ENCODE measurements around the gene BCDIN3D.

BCDIN3D gene

DNA sequence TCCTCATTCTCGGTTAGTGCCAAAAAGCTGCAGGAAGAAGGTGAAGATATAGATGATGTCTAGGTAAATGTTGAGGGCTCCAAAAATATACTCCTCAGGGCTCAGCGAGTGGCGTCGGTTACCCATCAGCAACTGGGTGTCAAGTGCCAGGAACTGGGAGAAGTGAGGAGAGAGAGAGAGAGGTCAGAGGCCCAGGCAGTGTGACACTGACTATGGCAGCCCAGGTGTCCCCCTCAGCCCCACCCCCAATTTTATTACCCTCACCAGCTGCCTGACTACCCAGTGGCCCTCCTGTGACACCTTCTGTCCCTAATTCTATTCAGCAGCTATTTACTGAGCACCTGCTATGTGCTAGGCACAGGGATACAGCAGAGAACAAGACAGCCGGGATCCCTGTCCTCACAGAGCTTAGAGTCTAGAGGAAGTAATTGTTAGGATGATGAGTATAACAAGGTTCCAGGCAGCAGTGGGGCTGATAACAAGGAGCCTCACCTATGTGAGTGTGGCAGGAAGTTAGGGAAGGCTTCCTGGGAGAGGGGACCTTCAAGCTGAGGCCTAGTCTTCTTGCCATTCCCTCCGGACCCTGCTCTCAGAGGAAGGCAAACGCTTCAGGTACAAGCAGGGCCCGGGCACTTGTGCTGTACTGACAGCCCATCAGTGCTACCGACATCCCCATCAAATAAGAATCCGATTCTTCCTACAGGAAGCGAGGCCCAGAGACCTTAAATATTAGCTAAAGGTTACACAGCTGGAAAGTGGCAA lies 27.8 kb upstream of the BCDIN3D start:
- no peak for DNase-seq (ENCODE audit: low spot score)
- in situ Hi-C loops (cut with MboI; ENCODE audit: low pct_unique_long_range_greater_than_20kb, low sequenced_read_pairs, unreplicated experiment), result no loop called here
- TF ChIP-seq, protein P1, sequence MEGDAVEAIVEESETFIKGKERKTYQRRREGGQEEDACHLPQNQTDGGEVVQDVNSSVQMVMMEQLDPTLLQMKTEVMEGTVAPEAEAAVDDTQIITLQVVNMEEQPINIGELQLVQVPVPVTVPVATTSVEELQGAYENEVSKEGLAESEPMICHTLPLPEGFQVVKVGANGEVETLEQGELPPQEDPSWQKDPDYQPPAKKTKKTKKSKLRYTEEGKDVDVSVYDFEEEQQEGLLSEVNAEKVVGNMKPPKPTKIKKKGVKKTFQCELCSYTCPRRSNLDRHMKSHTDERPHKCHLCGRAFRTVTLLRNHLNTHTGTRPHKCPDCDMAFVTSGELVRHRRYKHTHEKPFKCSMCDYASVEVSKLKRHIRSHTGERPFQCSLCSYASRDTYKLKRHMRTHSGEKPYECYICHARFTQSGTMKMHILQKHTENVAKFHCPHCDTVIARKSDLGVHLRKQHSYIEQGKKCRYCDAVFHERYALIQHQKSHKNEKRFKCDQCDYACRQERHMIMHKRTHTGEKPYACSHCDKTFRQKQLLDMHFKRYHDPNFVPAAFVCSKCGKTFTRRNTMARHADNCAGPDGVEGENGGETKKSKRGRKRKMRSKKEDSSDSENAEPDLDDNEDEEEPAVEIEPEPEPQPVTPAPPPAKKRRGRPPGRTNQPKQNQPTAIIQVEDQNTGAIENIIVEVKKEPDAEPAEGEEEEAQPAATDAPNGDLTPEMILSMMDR (IDR thresholded peaks at IDR 0.05; ENCODE audit: extremely low read depth, insufficient read depth, missing control alignments), result no peak

DNA sequence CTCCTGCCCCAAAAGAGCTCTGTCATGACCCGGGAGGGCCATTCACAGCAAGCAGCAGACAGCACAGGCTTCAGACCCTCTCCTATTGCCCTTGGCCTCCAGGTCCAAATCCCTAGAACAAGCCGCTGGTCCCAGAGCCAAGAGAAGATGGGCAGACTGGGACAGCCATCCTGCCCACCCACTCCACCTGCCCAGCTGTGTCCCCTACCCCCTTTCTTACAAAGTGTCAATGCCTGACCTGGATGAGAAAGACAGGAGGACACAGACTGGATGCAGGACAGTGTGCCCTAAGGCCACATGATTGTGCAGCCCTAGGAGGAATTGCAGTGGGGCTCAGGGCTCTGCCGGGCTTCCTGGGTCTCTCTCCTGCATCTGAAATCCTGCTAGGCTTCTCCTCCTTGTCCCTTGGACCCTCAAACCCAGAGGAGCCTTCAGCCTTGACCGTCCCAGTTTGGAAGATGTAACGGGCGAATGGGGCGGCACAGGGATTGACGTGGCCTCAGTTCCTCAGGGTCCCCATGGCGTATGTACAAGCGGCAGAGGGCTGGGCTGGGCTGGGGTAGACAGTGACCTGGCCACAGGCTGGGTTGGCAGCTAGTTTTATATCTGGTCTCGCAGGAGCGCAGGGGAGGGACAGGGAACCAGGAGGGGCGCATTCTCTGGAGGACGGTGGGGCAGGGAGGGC lies 27.1 kb upstream of the BCDIN3D start:
- TF ChIP-seq, protein P1 (IDR thresholded peaks at IDR 0.05; ENCODE audit: extremely low read depth, insufficient read depth, missing control alignments), result no peak
- in situ Hi-C loops (cut with MboI; ENCODE audit: low pct_unique_long_range_greater_than_20kb, low sequenced_read_pairs, unreplicated experiment), result no loop called here
- DNase-seq (ENCODE audit: low spot score), result no peak

DNA sequence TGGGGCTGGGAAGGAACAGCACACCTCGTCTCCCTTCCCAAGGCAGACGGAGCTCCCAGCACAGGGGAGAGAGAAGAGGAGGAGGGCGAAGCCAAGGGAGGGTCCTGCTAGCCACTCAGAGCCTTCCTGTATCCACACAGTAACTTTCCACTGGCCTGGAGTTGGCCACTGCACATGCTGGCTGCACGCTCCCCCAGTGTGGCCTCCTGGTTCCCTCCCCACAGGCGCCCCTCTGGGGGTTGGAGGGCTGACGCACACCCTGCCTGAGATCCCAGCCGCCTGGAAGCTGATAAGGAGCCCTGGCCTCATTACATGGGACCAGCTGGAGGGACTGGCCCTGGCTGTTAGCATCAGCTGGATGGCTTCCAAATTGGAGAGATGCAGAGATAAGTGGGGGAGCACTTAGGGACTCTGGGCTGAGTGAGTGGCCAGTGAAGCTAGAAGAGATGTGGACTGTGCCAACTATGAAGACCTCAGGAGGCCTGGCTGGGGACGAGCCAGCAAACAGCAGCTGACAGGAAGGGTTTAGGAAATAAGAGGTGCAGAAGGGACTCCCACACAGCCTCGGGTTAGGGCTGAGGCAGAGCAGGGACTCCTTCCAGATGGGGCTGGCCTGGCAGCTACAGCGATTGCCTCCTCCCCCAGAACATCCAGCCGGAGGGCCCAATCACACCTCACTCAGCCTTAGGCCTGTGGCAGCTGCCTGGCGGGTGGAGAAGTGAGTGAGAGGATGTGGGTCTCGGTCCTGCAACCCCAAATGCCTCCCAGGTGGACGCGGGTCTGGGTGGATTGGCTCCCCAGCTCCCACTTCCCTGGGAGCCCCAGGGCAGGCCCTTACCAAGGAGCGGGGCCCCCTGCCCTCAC lies 26.3 kb upstream of the BCDIN3D start:
- in situ Hi-C loops (cut with MboI; ENCODE audit: low pct_unique_long_range_greater_than_20kb, low sequenced_read_pairs, unreplicated experiment), result no loop called here
- TF ChIP-seq, protein P1 (IDR thresholded peaks at IDR 0.05; ENCODE audit: extremely low read depth, insufficient read depth, missing control alignments), result no peak
- no peak for DNase-seq (ENCODE audit: low spot score)

DNA sequence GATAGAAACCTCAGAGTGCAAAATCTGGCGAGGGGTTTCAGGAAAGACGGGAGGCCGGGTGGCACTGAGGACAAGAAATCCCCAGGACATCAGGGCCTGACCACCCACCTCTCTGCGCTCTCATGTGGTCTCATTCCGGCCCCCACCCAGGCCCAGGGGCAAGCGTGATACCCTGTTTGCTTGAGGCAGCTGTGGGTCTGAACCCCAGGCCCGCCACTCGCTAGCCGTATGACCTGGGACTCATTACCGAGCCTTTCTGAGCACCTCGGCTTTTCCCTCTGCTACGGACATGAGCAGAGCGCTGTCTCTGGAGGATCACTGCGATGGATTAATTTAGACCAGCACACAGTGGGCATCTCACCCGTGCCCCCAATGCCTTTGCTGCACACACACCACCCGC lies 25.5 kb upstream of the BCDIN3D start:
- in situ Hi-C loops (cut with MboI; ENCODE audit: low pct_unique_long_range_greater_than_20kb, low sequenced_read_pairs, unreplicated experiment), result no loop called here
- TF ChIP-seq, protein P1 (IDR thresholded peaks at IDR 0.05; ENCODE audit: extremely low read depth, insufficient read depth, missing control alignments), result no peak
- DNase-seq (ENCODE audit: low spot score), result no peak

DNA sequence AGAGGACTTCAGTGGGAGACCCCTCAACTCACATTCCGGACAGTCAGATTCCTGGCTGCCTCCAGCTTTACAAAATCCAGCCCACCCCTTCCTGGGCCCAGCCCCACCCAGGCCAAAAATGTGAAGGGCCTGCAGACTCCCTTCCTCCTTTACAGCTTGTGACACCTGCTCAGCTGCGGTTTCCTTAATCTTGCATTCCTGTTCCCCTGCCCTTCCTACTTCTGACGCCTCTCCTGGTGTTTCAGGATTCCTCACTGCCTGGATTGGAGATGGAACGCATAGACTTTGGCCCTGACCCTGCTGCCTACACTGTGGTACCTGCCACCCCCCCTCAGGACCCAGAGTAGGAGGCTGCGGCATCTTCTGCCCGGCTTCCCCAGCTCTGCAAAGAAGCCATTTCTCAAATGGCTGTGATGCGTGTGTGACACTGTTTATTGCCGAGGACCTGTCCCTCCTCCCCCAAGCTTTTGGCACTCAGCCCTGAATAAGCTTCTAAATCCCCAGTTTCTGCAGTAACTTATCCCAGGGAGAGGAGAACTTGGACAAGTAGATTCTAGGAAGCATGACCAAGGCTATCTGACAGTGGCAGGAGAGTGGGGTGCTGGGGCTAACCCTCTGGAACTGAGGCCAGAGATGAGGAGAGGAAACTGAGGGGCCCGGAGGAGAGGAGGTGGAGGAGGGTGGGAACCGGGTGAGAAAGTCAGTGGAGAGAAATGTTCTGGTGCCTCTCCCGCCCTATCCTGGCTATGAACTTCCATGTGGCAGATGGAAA lies 24.9 kb upstream of the BCDIN3D start:
- in situ Hi-C loops (cut with MboI; ENCODE audit: low pct_unique_long_range_greater_than_20kb, low sequenced_read_pairs, unreplicated experiment), result no loop called here
- TF ChIP-seq, protein P1 (IDR thresholded peaks at IDR 0.05; ENCODE audit: extremely low read depth, insufficient read depth, missing control alignments), result no peak
- no peak for DNase-seq (ENCODE audit: low spot score)
